ENCODE results near the gene OAT. TPM values are rescaled to one million over a fixed set of nuclear protein-coding genes. Genes with fewer than 3 reads are reported as not detected.
"Not testable (repeated sequence)": the region's sequence is repeated elsewhere in the genome, so short reads cannot be mapped to it uniquely, and the experiment has no call there.

Gene OAT
- total and polyA plus RNA-seq, 2 donors (not counting 3 experiments of a cell fraction or from before 2014, with no cell fraction given), result 69.9 to 90.8 TPM

DNA sequence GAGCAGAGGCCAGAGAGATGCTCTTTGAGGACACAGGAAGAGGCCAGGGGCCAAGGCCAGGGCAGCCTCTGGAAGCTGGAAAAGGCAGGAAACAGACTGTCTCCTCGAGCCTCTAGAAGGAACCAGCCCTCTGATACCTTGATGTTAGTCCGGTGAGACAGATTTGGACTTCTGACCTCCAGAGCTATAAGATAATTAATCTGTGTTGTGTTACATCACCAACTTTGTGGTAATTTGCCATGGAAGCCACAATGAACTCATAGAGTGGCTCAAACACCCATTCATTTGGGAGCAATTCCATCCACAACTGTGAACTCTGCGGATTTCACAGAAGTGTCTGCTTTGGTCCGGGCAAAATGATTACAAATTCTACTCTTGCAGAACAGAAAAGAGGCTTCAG is 48.7 kb downstream of the OAT start:
- no peaks in the 10 kb centered on the region for H3K9me1 ChIP-seq (replicated peaks; ENCODE audit: control insufficient read depth, extremely low read depth, insufficient read depth, low read length)
- no peaks in the 10 kb centered on the region for H3K27me3 ChIP-seq (ENCODE audit: control insufficient read depth in 2 of 2, insufficient read depth in 2 of 2, low read length in 2 of 2)
- intact Hi-C loops (cut with micrococcal nuclease), result no loop called here
- no peaks in the 10 kb centered on the region for H3K9me3 ChIP-seq (replicated peaks; ENCODE audit: control insufficient read depth, insufficient read depth, low read length)
- DNase-seq (ENCODE audit: low read depth, low spot score) (no peak), FAIRE-seq (no peak)
- no peaks in the 10 kb centered on the region for H3K4me1 ChIP-seq (ENCODE audit: control insufficient read depth, extremely low read depth, insufficient read depth, low read length)
- no peaks in the 10 kb centered on the region for H4K20me1 ChIP-seq (replicated peaks; ENCODE audit: control insufficient read depth, extremely low read depth, insufficient read depth, low read length)
- H3K36me3 ChIP-seq (ENCODE audit: control insufficient read depth in 2 of 2, extremely low read depth in 1 of 2, insufficient read depth in 2 of 2, low read length in 2 of 2), result no peaks in the 10 kb centered on the region
- no peak overlapping the region for H2AFZ ChIP-seq (ENCODE audit: low read depth, low read length)
- H3K4me3 ChIP-seq (replicated peaks in 1 of 3; ENCODE audit: insufficient read depth in 1 of 3, low read depth in 1 of 3, low read length in 3 of 3), result no peak overlapping the region
- H3K9ac ChIP-seq (replicated peaks; ENCODE audit: extremely low read depth, insufficient read depth, low read length), result no peak overlapping the region
- dilution Hi-C loops (cut with MboI; ENCODE audit: extremely low pct_ligation_motif_present, low sequenced_read_pairs), result no loop called here
- ChIA-PET CTCF (interaction anchor here (2.3 kb wide), 1 partner anchor 19 kb away, joined by 11 read pairs; no protein-coding TSS in a partner anchor), POLR2A (no interaction called here)
- H3K27ac ChIP-seq (ENCODE audit: insufficient read depth, low read depth, low read length), result no peak overlapping the region
- no peaks in the 10 kb centered on the region for H3K79me2 ChIP-seq (ENCODE audit: control insufficient read depth, insufficient read depth, low read length)
- BruUV-seq (replicated peaks), result no TSS peak
- no peak overlapping the region for H3K4me2 ChIP-seq (ENCODE audit: insufficient read depth, low read length)
- TF ChIP-seq GATA2 (IDR thresholded peaks at IDR 0.05; ENCODE audit: insufficient read depth, insufficient read length, low read depth, low read length) (no peak), POLR2AphosphoS5 (IDR thresholded peaks at IDR 0.05; ENCODE audit: insufficient read depth, low read depth, low read length) (no peak)

GRCh38 chr10:124369533-124369932 is 49.2 kb downstream of the OAT start:
- CTCF ChIA-PET, result interaction anchor here (2.3 kb wide), 1 partner anchor 19 kb away, joined by 11 read pairs; no protein-coding TSS in a partner anchor
- H2AFZ ChIP-seq (ENCODE audit: low read depth, low read length); POLR2A ChIA-PET; H3K4me1 ChIP-seq (ENCODE audit: control insufficient read depth, extremely low read depth, insufficient read depth, low read length); BruUV-seq (replicated peaks); H3K9me3 ChIP-seq (replicated peaks; ENCODE audit: control insufficient read depth, insufficient read depth, low read length); FAIRE-seq; H3K79me2 ChIP-seq (ENCODE audit: control insufficient read depth, insufficient read depth, low read length); DNase-seq (ENCODE audit: low read depth, low spot score); H4K20me1 ChIP-seq (replicated peaks; ENCODE audit: control insufficient read depth, extremely low read depth, insufficient read depth, low read length); H3K4me2 ChIP-seq (ENCODE audit: insufficient read depth, low read length); H3K4me3 ChIP-seq (replicated peaks in 1 of 3; ENCODE audit: insufficient read depth in 1 of 3, low read depth in 1 of 3, low read length in 3 of 3); H3K9ac ChIP-seq (replicated peaks; ENCODE audit: extremely low read depth, insufficient read depth, low read length); H3K36me3 ChIP-seq (ENCODE audit: control insufficient read depth in 2 of 2, extremely low read depth in 1 of 2, insufficient read depth in 2 of 2, low read length in 2 of 2); H3K27me3 ChIP-seq (ENCODE audit: control insufficient read depth in 2 of 2, insufficient read depth in 2 of 2, low read length in 2 of 2); H3K27ac ChIP-seq (ENCODE audit: insufficient read depth, low read depth, low read length); H3K9me1 ChIP-seq (replicated peaks; ENCODE audit: control insufficient read depth, extremely low read depth, insufficient read depth, low read length); dilution Hi-C loops (cut with MboI; ENCODE audit: extremely low pct_ligation_motif_present, low sequenced_read_pairs); intact Hi-C loops (cut with micrococcal nuclease): not testable (repeated sequence)
